Measurements from ENCODE around the gene PBXIP1.

PBXIP1 gene

DNA sequence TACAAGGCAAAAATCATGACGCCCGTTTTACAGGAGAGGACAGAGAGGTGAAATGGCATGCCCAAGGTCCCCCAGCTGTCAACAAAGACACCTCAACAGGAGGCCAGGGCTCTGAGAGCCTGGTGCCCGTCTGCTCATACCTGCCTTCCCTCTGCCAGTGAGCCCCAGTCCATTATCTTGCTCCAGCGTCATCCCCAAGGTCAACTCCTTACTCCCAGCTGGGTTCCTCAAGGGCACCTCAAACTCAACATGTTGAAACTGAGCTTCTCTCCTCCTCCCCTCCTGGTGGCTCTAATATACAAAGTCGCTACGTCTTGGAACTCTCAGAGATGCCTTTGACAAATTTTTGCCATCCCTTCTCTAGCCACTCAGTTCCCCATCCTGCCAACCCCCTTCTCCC is 3.2 kb downstream of the PBXIP1 start:
- in situ Hi-C loops (cut with HindIII; ENCODE audit: low pct_ligation_motif_present, low sequenced_read_pairs): no loop called here
- Histone ChIP-seq H3K27me3 (replicated peaks) (no peaks in the 10 kb centered on the region), H3K27ac (no peak overlapping the region), H3K36me3 (replicated peaks) (no peaks in the 10 kb centered on the region), H3K4me3 (ENCODE audit: low read depth, low read length) (no peak overlapping the region)
- TF ChIP-seq CTCF (IDR thresholded peaks at IDR 0.05; ENCODE audit: low read depth, low read length, missing control alignments): no peak
- DNase-seq: no peak

DNA sequence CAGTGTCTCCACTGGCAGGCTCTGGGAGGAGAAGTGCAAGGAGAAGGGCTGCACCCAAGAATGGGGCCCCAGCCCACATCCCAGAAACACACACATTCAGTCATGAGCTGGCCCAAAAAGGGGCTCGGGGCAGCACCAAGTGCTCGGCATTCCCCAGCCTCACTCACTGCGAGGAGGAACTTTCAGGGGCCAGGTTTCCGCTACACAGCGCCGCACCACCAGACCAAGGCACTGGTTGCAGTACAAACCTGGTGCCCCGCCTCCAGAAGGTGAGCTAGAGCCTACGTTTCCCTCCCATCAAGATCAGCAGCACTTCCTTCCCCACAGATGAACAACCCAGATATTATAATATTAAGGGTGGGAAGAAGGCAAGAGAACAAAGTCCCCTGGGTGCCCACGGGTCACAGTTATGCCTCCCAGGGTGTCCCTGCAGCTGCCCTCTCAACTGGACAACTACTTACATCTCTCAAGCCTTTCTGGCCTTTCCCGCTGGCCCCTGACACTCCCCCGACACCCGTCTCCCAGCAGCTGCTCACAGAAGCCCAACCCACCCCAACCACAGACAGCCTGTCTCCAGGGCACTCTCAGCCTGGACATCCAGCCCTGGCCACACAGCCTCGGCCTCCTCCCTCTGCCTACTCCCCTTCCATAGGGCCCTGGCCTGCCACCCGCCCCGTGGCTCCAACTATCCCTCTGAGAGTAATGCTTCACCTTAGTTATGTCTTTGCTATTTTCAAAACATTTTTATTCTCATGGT is 3.8 kb downstream of the PBXIP1 start:
- in situ Hi-C loops (cut with HindIII; ENCODE audit: low pct_ligation_motif_present, low sequenced_read_pairs): no loop called here
- H3K36me3 ChIP-seq (replicated peaks): peaks cover 5% of the 10 kb centered on the region
- no peak for DNase-seq
- no peak for TF ChIP-seq CTCF (IDR thresholded peaks at IDR 0.05; ENCODE audit: low read depth, low read length, missing control alignments)
- H3K27me3 ChIP-seq (replicated peaks): no peaks in the 10 kb centered on the region
- no peak overlapping the region for H3K27ac ChIP-seq
- no peak overlapping the region for H3K4me3 ChIP-seq (ENCODE audit: low read depth, low read length)

DNA sequence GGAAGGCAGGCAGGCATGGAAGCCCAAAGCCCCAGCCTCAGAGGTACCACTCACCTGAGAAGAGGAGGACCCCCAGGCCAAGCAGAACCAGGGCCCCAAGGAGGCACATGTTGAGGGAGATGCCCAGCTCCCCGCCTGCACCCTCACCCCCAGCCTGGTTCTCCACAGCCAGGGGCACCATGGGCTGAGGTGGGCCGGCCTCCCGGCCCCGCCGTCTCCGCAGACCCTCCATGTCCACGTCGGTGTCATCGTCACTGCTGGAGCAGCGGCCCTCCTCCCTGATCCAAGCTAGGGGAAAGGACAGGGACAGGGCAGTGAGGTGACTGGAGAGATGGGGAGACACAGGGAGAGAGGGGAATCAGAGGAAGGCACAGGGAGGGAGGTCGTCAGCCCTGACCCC is 7.8 kb downstream of the PBXIP1 start:
- TF ChIP-seq CTCF (IDR thresholded peaks at IDR 0.05; ENCODE audit: low read depth, low read length, missing control alignments): no peak
- Histone ChIP-seq H3K27ac (no peak overlapping the region), H3K36me3 (replicated peaks) (peaks cover 5% of the 10 kb centered on the region), H3K27me3 (replicated peaks) (no peaks in the 10 kb centered on the region), H3K4me3 (ENCODE audit: low read depth, low read length) (no peak overlapping the region)
- no peak for DNase-seq
- in situ Hi-C loops (cut with HindIII; ENCODE audit: low pct_ligation_motif_present, low sequenced_read_pairs): no loop called here

DNA sequence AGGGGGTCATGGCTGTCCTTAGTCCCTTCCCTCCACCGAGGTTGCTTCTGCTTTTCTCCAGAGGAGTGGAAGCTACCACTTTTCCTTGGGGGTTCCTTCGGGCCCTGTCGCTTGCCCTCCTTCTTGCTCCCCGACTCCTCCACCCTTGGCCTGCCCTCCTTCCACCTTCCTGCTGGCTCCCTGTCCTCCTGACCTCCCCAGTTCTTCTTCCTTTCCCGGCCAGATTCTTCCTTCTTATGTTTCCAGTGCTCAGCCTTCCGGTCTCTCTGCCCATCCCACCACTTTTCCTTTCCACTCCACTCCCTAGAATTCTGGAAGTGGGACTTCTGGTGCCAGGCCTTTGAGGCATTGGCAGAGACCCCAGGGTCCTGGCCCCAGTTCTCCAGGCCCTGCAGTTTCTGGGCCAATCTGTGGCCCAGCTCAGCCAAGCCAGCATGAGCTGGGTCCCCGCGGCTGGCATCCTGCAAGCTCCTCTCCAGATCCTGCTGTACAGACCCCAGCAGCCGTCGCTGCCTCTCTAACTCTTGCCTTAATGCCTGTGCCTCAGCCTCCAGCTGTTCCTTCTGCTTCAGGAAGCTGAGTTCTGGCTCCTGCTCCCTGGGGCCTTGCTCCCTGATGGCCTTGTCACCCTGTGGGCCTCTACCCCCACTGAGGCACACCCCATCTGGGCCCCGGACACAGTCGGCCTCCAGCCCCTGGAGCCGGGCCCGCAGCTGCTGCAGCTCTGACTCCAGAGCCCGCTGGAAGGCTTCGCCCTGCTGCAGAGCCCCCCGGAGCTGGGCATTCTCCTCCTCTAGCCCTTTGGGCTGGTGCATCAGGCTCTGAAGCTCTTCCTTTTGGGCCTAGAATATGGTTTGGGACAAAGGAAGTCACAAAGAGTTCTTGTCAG is 9.7 kb downstream of the PBXIP1 start:
- H3K4me3 ChIP-seq (ENCODE audit: low read depth, low read length): no peak overlapping the region
- H3K27me3 ChIP-seq (replicated peaks): no peaks in the 10 kb centered on the region
- in situ Hi-C loops (cut with HindIII; ENCODE audit: low pct_ligation_motif_present, low sequenced_read_pairs): no loop called here
- peaks cover 5% of the 10 kb centered on the region for H3K36me3 ChIP-seq (replicated peaks)
- DNase-seq: no peak
- H3K27ac ChIP-seq: no peak overlapping the region
- TF ChIP-seq CTCF (IDR thresholded peaks at IDR 0.05; ENCODE audit: low read depth, low read length, missing control alignments): no peak

GRCh38 chr1:154945160-154945961 is 10.5 kb downstream of the PBXIP1 start:
- no peak overlapping the region for H3K4me3 ChIP-seq (ENCODE audit: low read depth, low read length)

More at GRCh38 chr1:154945160-154945961, 10.5 kb downstream of the PBXIP1 start:
- in situ Hi-C loops (cut with HindIII; ENCODE audit: low pct_ligation_motif_present, low sequenced_read_pairs): no loop called here
- Histone ChIP-seq H3K36me3 (replicated peaks) (peaks cover 5% of the 10 kb centered on the region), H3K27me3 (replicated peaks) (no peaks in the 10 kb centered on the region), H3K27ac (no peak overlapping the region)
- DNase-seq: no peak
- TF ChIP-seq CTCF (IDR thresholded peaks at IDR 0.05; ENCODE audit: low read depth, low read length, missing control alignments): no peak

Data from brain microvascular endothelial cell (primary cell).